OCI-LY7 (cell line): ENCODE measurements around the gene RNF166. TPM values are rescaled to one million over a fixed set of nuclear protein-coding genes. Genes with fewer than 3 reads are reported as not detected.
A peak's percentile ranks its signal among the peaks of the same experiment; 100 is the strongest.

ENCODE experiments used
- Bru-seq: library from RNA; stranded (reverse); fragments of 400-500 nt; gene quantifications from one replicate; lab custom pipeline; 2021; lab: Mats Ljungman, UMichigan
- BruChase-seq, 2 experiments: library from RNA; stranded (reverse); fragments of 400-500 nt; gene quantifications; one replicate each; lab custom pipeline; 2021; lab: Mats Ljungman, UMichigan
- BruUV-seq: library from RNA; stranded (reverse); fragments of 400-500 nt; replicated peaks from 2 replicates; lab custom pipeline; 2021; lab: Mats Ljungman, UMichigan
- CTCF ChIA-PET: fragments of 300-600 bp; sonication (Branson Sonifier 250); formaldehyde crosslinking; loops from one replicate; lab custom pipeline; 2022; ENCODE audit warnings: antibody characterized with exemption; ENCODE audit not compliant: unreplicated experiment; lab: Charles Lee
- POLR2A ChIA-PET: fragments of 300-600 bp; sonication (Branson Sonifier 250); formaldehyde crosslinking; loops from one replicate; lab custom pipeline; 2022; ENCODE audit warnings: antibody characterized with exemption; lab: Charles Lee
- DNase-seq: peaks from one replicate; pipeline ENCODE4 v3.0.0-alpha.2; 2015; ENCODE audit warnings: low spot score
- H2AFZ ChIP-seq: fragments of 200-600 bp; sonication (generic), shearing (Covaris generic); 2 replicates; pipeline ENCODE4 v1.6.1; 2014; ENCODE audit warnings: mild to moderate bottlenecking, antibody characterized with exemption, low read length, moderate library complexity
- H3K27ac ChIP-seq: fragments of 200-600 bp; sonication (generic); 2 replicates; pipeline ENCODE4 v1.5.1; 2014; ENCODE audit warnings: mixed run types, low read depth, mild to moderate bottlenecking, moderate library complexity, low read length, inconsistent platforms; ENCODE audit not compliant: poor library complexity, severe bottlenecking
- H3K36me3 ChIP-seq: fragments of 200-600 bp; sonication (generic); 2 replicates; pipeline ENCODE4 v1.6.1; 2014; ENCODE audit warnings: mild to moderate bottlenecking, antibody characterized with exemption, low read length, moderate library complexity, mixed read lengths; ENCODE audit not compliant: insufficient read depth
- H3K4me1 ChIP-seq: fragments of 200-600 bp; sonication (generic); 2 replicates; pipeline ENCODE4 v1.5.1; 2014; ENCODE audit warnings: mild to moderate bottlenecking, low read length; ENCODE audit not compliant: insufficient read depth, poor library complexity, severe bottlenecking
- H3K4me2 ChIP-seq: fragments of 200-600 bp; sonication (generic); 2 replicates; pipeline ENCODE4 v1.6.1; 2014; ENCODE audit warnings: mild to moderate bottlenecking, low read length
- H3K4me3 ChIP-seq: fragments of 200-600 bp; sonication (generic); 2 replicates; pipeline ENCODE4 v1.5.1; 2014; ENCODE audit warnings: mild to moderate bottlenecking, low read depth, low read length; ENCODE audit not compliant: poor library complexity, severe bottlenecking
- H3K79me2 ChIP-seq: fragments of 200-600 bp; sonication (generic); 2 replicates; pipeline ENCODE4 v1.6.1; 2016; ENCODE audit warnings: low read depth, mild to moderate bottlenecking, low read length, moderate library complexity, mixed read lengths; ENCODE audit not compliant: insufficient read depth
- H3K9me2 ChIP-seq: fragments of 200-600 bp; sonication (generic); 2 replicates; pipeline ENCODE4 v1.6.1; 2016; ENCODE audit warnings: mild to moderate bottlenecking, low read length, mixed read lengths; ENCODE audit not compliant: insufficient read depth
- H3K9me3 ChIP-seq: fragments of 200-600 bp; sonication (generic); 2 replicates; pipeline ENCODE4 v1.6.1; 2014; ENCODE audit warnings: mild to moderate bottlenecking, mixed run types, low read length, mixed read lengths
- H4K20me1 ChIP-seq: fragments of 200-600 bp; sonication (generic); 2 replicates; pipeline ENCODE4 v1.6.1; 2014; ENCODE audit warnings: mild to moderate bottlenecking, antibody characterized with exemption, low read length, moderate library complexity, mixed read lengths; ENCODE audit not compliant: insufficient read depth
- CTCF ChIP-seq: fragments of 200-600 bp; sonication (generic); conservative IDR thresholded peaks from 2 replicates; pipeline ENCODE4 v1.5.1; 2014; ENCODE audit warnings: mild to moderate bottlenecking, antibody characterized with exemption, low read length, moderate library complexity, mixed read lengths
- EZH2phosphoT487 ChIP-seq: fragments of 200-600 bp; sonication (generic); IDR thresholded peaks from 2 replicates; pipeline ENCODE4 v1.6.1; 2018; ENCODE audit warnings: low read depth, borderline replicate concordance, mild to moderate bottlenecking, mixed run types, antibody characterized with exemption, low read length, moderate library complexity, mixed read lengths
- intact Hi-C: fragments of 100-400 bp; cut with micrococcal nuclease; formaldehyde crosslinking; loops from one replicate; pipeline ENCODE4 v1.10.0; 2022; ENCODE audit not compliant: unreplicated experiment
- long read RNA-seq: library from polyadenylated mRNA; stranded (forward); transcript quantifications from one replicate; pipeline ENCODE4 v2.0.0, GENCODE V29; 2022
- total RNA-seq, 2 experiments: library from RNA; depleted of rRNA in 1 of 2; stranded (reverse); fragments of >200 nt in 1 of 2; shearing (Covaris generic) in 1 of 2; gene quantifications; 2 replicates each; pipeline ENCODE4 v1.2.3, GENCODE V29; 2014 to 2022

The RNF166 gene, protein sequence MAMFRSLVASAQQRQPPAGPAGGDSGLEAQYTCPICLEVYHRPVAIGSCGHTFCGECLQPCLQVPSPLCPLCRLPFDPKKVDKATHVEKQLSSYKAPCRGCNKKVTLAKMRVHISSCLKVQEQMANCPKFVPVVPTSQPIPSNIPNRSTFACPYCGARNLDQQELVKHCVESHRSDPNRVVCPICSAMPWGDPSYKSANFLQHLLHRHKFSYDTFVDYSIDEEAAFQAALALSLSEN
- total RNA-seq (2014; rRNA removed; shearing (Covaris generic)) (39.2 and 52.4 TPM in 2 replicates), total RNA-seq (2022) (40.3 and 56.2 TPM in 2 replicates), Bru-seq, nascent RNA (percentile 52 among the genes with signal in this experiment), BruChase-seq, experiment 1, labeled RNA remaining after a 6-hour chase (percentile 70 among the genes with signal in this experiment), BruChase-seq, experiment 2, labeled RNA remaining after a 2-hour chase (percentile 70 among the genes with signal in this experiment)
- long read RNA-seq, transcript RNF166-201 (6 exons, 1,883 nt): major isoform, 64 of 155 reads
- long read RNA-seq, partial matches to known transcripts: 64 of 155 reads
- long read RNA-seq, other reads (novel, unspliced or antisense): 23 of 155 reads

DNA sequence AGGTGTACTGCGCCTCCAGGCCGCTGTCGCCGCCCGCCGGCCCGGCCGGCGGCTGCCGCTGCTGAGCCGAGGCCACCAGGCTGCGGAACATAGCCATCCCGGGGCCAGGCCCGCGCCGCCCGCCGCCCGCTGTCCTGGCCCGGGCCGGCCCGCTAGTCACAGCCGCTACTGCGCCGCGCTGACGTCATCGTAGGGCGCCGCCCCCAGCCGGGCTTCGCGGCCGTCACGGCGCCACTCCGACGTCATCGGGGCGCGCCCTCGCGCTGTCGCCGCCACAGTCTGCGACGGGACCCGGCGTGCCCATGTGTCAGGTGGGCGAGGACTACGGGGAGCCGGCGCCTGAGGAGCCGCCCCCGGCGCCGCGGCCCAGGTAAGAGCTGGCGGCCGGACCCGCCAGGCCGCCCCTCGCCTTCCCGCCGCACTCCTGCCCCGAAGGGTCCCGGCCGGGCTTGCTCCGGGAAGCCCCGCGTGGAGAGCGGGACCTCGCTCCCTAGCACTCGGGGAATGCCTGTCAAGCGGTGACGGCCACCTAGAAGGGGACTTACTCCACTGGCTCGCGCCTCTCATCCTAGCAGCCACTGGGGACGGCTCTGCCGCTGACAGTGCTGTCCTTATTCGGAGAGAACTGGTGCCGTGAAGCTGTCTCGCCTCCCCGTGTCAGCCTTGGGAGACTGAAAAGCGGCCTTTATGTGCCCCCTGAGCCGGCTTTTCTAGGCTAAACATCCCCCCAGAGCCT is at the start of gene RNF166, which contains the start of gene CTU2:
TSS of gene RNF166 (minus strand) at position 180 of the 736 bp plus-strand sequence. CDS start at position 97, 83 bp downstream.
TSS of gene CTU2 (plus strand) at position 275 of the 736 bp plus-strand sequence. CDS start at position 303, 28 bp downstream.
- H3K79me2 ChIP-seq: peaks cover 24% of the 10 kb centered on the region; the same call in 1 of the 2 replicates
- H3K27ac ChIP-seq: peak within 1 kb of the TSS; percentile 71
- ChIA-PET CTCF (interaction anchor here (1.5 kb wide), 1 partner anchor 31 kb away, joined by 3 read pairs; no protein-coding TSS in a partner anchor), POLR2A (no interaction called here)
- H3K4me1 ChIP-seq: peaks cover 53% of the 10 kb centered on the region
- H4K20me1 ChIP-seq: no peaks in the 10 kb centered on the region
- DNase-seq: peak; percentile 91
- peak within 1 kb of the TSS; percentile 18 for H2AFZ ChIP-seq
- BruUV-seq: TSS peak; percentile 78
- H3K9me2 ChIP-seq: no peaks in the 10 kb centered on the region
- no peaks in the 10 kb centered on the region for H3K9me3 ChIP-seq
- peak within 1 kb of the TSS; percentile 88 for H3K4me2 ChIP-seq
- intact Hi-C loops: loop anchor here (2.0 kb wide), 1 partner anchor 76 kb away; no protein-coding TSS in a partner anchor
- TF ChIP-seq EZH2phosphoT487: no peak
- TF ChIP-seq CTCF: no peak
- peak within 1 kb of the TSS; percentile 89 for H3K4me3 ChIP-seq
- H3K36me3 ChIP-seq: peaks cover 4% of the 10 kb centered on the region; the same call in 1 of the 2 replicates

DNA sequence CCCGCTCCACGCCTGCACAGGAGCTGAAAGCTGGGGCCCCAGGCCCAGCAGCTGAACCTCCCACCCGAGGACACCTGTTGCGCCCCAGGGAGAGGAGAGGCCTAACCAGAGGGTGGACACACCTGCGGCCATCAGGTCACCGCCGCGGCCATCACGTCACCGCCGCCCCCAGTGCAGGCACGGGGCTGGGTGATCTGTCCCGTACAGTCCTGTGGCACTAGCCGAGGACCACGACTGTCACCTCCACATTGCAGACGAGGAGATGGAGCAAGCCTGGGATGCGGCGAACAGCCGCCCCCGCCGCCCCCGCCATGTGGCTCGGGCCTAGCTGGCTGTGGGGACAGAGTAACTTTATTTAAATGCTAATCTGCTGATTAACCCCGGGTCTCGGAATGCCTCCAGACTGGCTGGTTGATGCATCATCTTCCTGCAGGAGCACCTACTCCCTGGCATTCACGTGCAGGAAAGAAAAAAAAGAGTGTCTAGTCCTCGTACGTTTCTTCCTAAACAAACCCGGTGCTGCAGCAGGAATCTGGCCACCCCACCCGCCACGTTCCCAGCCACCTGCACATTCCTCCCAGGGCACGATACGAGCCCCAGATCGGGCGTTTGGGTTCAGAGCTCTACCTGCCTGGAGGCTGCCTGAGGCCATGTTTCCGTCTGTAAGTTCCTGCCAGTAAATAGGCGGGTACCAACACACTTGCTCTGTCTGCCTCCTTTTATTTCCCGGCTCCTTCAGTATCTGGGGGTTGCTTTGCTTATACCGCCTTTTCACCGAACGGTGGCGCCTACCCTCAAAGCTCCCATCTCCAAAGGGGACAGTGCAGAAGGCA is 48.9 kb upstream of the RNF166 start:
- H3K4me2 ChIP-seq: no peak overlapping the region
- peaks cover 8% of the 10 kb centered on the region; the same call in 1 of the 2 replicates for H4K20me1 ChIP-seq
- intact Hi-C loops: no loop called here
- H3K79me2 ChIP-seq: no peaks in the 10 kb centered on the region
- H3K9me2 ChIP-seq: no peaks in the 10 kb centered on the region
- H3K4me3 ChIP-seq: no peak overlapping the region
- DNase-seq: peak; percentile 43
- POLR2A ChIA-PET: no interaction called here
- peaks cover 5% of the 10 kb centered on the region for H3K4me1 ChIP-seq
- no peak for TF ChIP-seq EZH2phosphoT487
- TF ChIP-seq CTCF: peak; percentile 69
- H3K27ac ChIP-seq: no peak overlapping the region
- no peak overlapping the region for H2AFZ ChIP-seq
- no peaks in the 10 kb centered on the region for H3K9me3 ChIP-seq
- BruUV-seq: no TSS peak
- no peaks in the 10 kb centered on the region; the same call in 1 of the 2 replicates for H3K36me3 ChIP-seq
- CTCF ChIA-PET: no interaction called here
